ENCODE results near the gene PLEKHA8. TPM values are rescaled to one million over a fixed set of nuclear protein-coding genes. Genes with fewer than 3 reads are reported as not detected.

The PLEKHA8 gene
- total and polyA plus RNA-seq, 10 of the 15 experiments (the other 5 are each of a cell fraction or from before 2014, with no cell fraction given) = 1.1 to 13.2 (median 5.7) TPM

- FAIRE-seq (no peak), DNase-seq (ENCODE audit: low read depth, low spot score) (no peak), ATAC-seq (no peak)
- in situ Hi-C loops (cut with MboI) (no loop called here), intact Hi-C loops (cut with micrococcal nuclease; ENCODE audit: unreplicated experiment) (no loop called here)
- peak overlapping the region; percentile 89 for H3K9ac ChIP-seq (ENCODE audit: control insufficient read depth, insufficient read depth, low read length)
- H3K79me2 ChIP-seq (ENCODE audit: control insufficient read depth, insufficient read depth, low read length) = peaks cover 59% of the 10 kb centered on the region
- no peaks in the 10 kb centered on the region for H3K9me3 ChIP-seq (replicated peaks; ENCODE audit: control insufficient read depth, insufficient read depth, low read length)
- POLR2A ChIA-PET = interaction anchor here (1.1 to 2.8 kb wide), 3 partner anchors 11 to 44 kb away, joined by 3 to 15 read pairs (median 8); partner anchors contain the start of gene FKBP14
- 0 out of 4 replicates have a peak, but pooled peaks cover 0 to 2% of the 10 kb centered on the region in 2 experiments for H3K36me3 ChIP-seq (ENCODE audit: control insufficient read depth in 2 of 2, insufficient read depth in 2 of 2, low read length in 1 of 2)
- WGBS (ENCODE audit: insufficient coverage, insufficient replicate concordance, low lambda C conversion rate, missing lambda C conversion rate) = 4% methylated on average over 2 of the region's 2 CpGs
- SMC1A ChIA-PET (ENCODE audit: uncharacterized antibody, unreplicated experiment) = interaction anchor here (1.1 to 2.4 kb wide), 5 partner anchors 9 to 42 kb away, joined by 3 to 9 read pairs (median 7); no protein-coding TSS in a partner anchor
- peaks cover 9% of the 10 kb centered on the region; the same call in 1 of the 2 replicates for H3K4me1 ChIP-seq (ENCODE audit: control insufficient read depth, insufficient read depth, low read length)
- H4K20me1 ChIP-seq (ENCODE audit: control insufficient read depth, insufficient read depth) = no peaks in the 10 kb centered on the region
- H3K27ac ChIP-seq (ENCODE audit: control insufficient read depth, insufficient read depth) = peak overlapping the region; percentile 89
- peak overlapping the region; percentile 84 for H3K4me2 ChIP-seq (ENCODE audit: control insufficient read depth, insufficient read depth)
- peak overlapping the region; percentile 70; the same call in 1 of the 2 replicates for H2AFZ ChIP-seq (ENCODE audit: control insufficient read depth, low read depth, low read length)
- CTCF ChIA-PET = interaction anchor here (0.7 to 3.2 kb wide), 4 partner anchors 10 to 74 kb away, joined by 4 to 14 read pairs (median 6); no protein-coding TSS in a partner anchor
- no TSS peak for BruUV-seq (replicated peaks)
- H3K4me3 ChIP-seq = peak overlapping the region; percentile 85
- H3K27me3 ChIP-seq (replicated peaks in 1 of 2; ENCODE audit: control insufficient read depth in 2 of 2, insufficient read depth in 2 of 2, low read length in 1 of 2) = no peaks in the 10 kb centered on the region
- RAD21 ChIA-PET (ENCODE audit: unreplicated experiment) = interaction anchor here (1.1 to 1.7 kb wide), 4 partner anchors 10 to 75 kb away, joined by 3 to 7 read pairs (median 4); partner anchors contain the start of gene PLEKHA8
- no peak for TF ChIP-seq SIN3A (IDR thresholded peaks at IDR 0.05; ENCODE audit: low read depth, low read length)
- no peak for TF ChIP-seq CHD4 (IDR thresholded peaks at IDR 0.05)
- peak; percentile 14; the same call in 1 of the 2 replicates for TF ChIP-seq MLLT1 (IDR thresholded peaks at IDR 0.05)
- TF ChIP-seq ZBED1 (IDR thresholded peaks at IDR 0.05; ENCODE audit: borderline replicate concordance) = no peak
Measured at GRCh38 chr7:29987083-29987482, 41.1 kb upstream of the PLEKHA8 start.
